K562 (cell line): ENCODE measurements around the gene UBL3. TPM values are rescaled to one million over a fixed set of nuclear protein-coding genes. Genes with fewer than 3 reads are reported as not detected.

Experiments
- CBX5 ChIP-seq: IDR thresholded peaks from 2 replicates; pipeline ENCODE4 v1.6.1; 2014; ENCODE audit warnings: low read depth, borderline replicate concordance
- ERF ChIP-seq: fragments of 450-650 bp; formaldehyde crosslinking; IDR thresholded peaks from 2 replicates; pipeline ENCODE4 v1.4.0; 2020; ENCODE audit warnings: mild to moderate bottlenecking, mixed read lengths
- IRF2 ChIP-seq: sonication (generic); formaldehyde crosslinking; IDR thresholded peaks from 2 replicates; pipeline ENCODE4 v1.8.1; 2022; ENCODE audit warnings: mild to moderate bottlenecking, missing genetic modification reagents
- L3MBTL2 ChIP-seq: fragments of 450-650 bp; IDR thresholded peaks from 2 replicates; pipeline ENCODE4 v1.6.1; 2016; ENCODE audit warnings: mild to moderate bottlenecking, moderate library complexity
- NRF1 ChIP-seq, 2 experiments: fragments of 450-650 bp; IDR thresholded peaks in 1 of 2; conservative IDR thresholded peaks in 1 of 2; 2 replicates each; pipeline ENCODE4 v1.6.1; 2014; ENCODE audit warnings: mild to moderate bottlenecking in 2 of 2
- PCBP1 ChIP-seq: fragments of 200-400 bp; formaldehyde crosslinking; IDR thresholded peaks from 2 replicates; pipeline ENCODE4 v1.6.1; 2018; ENCODE audit warnings: mild to moderate bottlenecking, low read depth, low read length; ENCODE audit not compliant: poor library complexity, severe bottlenecking
- PTRF ChIP-seq: fragments of 450-650 bp; IDR thresholded peaks from 2 replicates; pipeline ENCODE4 v1.6.1; 2016; ENCODE audit warnings: mild to moderate bottlenecking, missing genetic modification characterization, missing compliant biosample characterization
- SMARCB1 ChIP-seq: IDR thresholded peaks from 2 replicates; pipeline ENCODE4 v1.6.1; 2011; ENCODE audit warnings: improper control_type of control experiment, low read depth; ENCODE audit not compliant: insufficient read length
- SREBF2 ChIP-seq: sonication (generic); formaldehyde crosslinking; IDR thresholded peaks from 2 replicates; pipeline ENCODE4 v1.4.0; 2020; ENCODE audit warnings: mild to moderate bottlenecking, missing genetic modification reagents
- ZBTB34 ChIP-seq: fragments of 250-450 bp; sonication (Bioruptor Pico); IDR thresholded peaks from 2 replicates; pipeline ENCODE4 v1.8.0; 2021; ENCODE audit warnings: mild to moderate bottlenecking, moderate library complexity
- ZFP1 ChIP-seq: fragments of 450-650 bp; formaldehyde crosslinking; IDR thresholded peaks from 2 replicates; pipeline ENCODE4 v1.4.0; 2020; ENCODE audit warnings: mild to moderate bottlenecking, mixed read lengths
- ZNF143 ChIP-seq: sonication (generic); formaldehyde crosslinking; IDR thresholded peaks from 2 replicates; pipeline ENCODE4 v1.9.0; 2022; ENCODE audit warnings: mild to moderate bottlenecking, missing genetic modification reagents
- ZNF232 ChIP-seq: sonication (generic); formaldehyde crosslinking; IDR thresholded peaks from 2 replicates; pipeline ENCODE4 v1.8.0; 2022; ENCODE audit warnings: mild to moderate bottlenecking, missing genetic modification reagents
- polyA plus RNA-seq, 8 experiments: library from polyadenylated mRNA; depleted of rRNA in 4 of 8; stranded (reverse) in 5 of 8; unstranded in 3 of 8; fragments of >200 nt; fragmentation: Nextera tagmentation in 2 of 8; fragmentation: Illumina TruSeq in 1 of 8; extraction: Ambion mirVana in 2 of 8; extraction: Trizol in 1 of 8; gene quantifications; 2 replicates each; pipeline versions ENCODE4 v1.2.1 to v1.2.3, GENCODE V29; 2011 to 2014; ENCODE audit warnings: inconsistent platforms in 1 of 8, missing spikeins in 1 of 8
- total RNA-seq, 7 experiments: library from RNA; depleted of rRNA in 6 of 7; stranded (reverse); fragments of >200 nt in 6 of 7; fragmentation: Illumina TruSeq in 2 of 7; extraction: Trizol in 2 of 7; gene quantifications; 2 replicates each; pipeline versions ENCODE4 v1.2.1 to v1.2.3, GENCODE V29; 2011 to 2021; ENCODE audit warnings: low replicate concordance in 1 of 7
- TF ChIP-seq, protein P1 (sequence below): fragments of 250-450 bp; sonication (Bioruptor Pico); IDR thresholded peaks from 2 replicates; pipeline ENCODE4 v1.8.0; 2021; ENCODE audit warnings: moderate library complexity, mild to moderate bottlenecking, inconsistent platforms
- TF ChIP-seq, protein P2 (sequence below), 2 experiments: fragments of 450-650 bp in 1 of 2; sonication (generic) in 1 of 2; formaldehyde crosslinking in 1 of 2; IDR thresholded peaks; 2 replicates each; pipeline versions ENCODE4 v1.7.1 to v1.9.0; 2016 to 2022; ENCODE audit warnings: inconsistent platforms in 1 of 2, mild to moderate bottlenecking in 1 of 2, missing genetic modification reagents in 1 of 2
- TF ChIP-seq, protein P3 (sequence below): sonication (generic); formaldehyde crosslinking; IDR thresholded peaks from 2 replicates; pipeline ENCODE4 v1.9.0; 2022; ENCODE audit warnings: mild to moderate bottlenecking, missing genetic modification reagents
- TF ChIP-seq, protein P4 (sequence below): fragments of 450-650 bp; formaldehyde crosslinking; conservative IDR thresholded peaks from 2 replicates; pipeline ENCODE4 v1.4.0; 2022; ENCODE audit warnings: mild to moderate bottlenecking, missing genetic modification characterization

The UBL3 gene
- total and polyA plus RNA-seq, 9 of the 15 experiments (the other 6 are each of a cell fraction or from before 2014, with no cell fraction given), result 0.64 to 2.4 (median 1.8) TPM

DNA sequence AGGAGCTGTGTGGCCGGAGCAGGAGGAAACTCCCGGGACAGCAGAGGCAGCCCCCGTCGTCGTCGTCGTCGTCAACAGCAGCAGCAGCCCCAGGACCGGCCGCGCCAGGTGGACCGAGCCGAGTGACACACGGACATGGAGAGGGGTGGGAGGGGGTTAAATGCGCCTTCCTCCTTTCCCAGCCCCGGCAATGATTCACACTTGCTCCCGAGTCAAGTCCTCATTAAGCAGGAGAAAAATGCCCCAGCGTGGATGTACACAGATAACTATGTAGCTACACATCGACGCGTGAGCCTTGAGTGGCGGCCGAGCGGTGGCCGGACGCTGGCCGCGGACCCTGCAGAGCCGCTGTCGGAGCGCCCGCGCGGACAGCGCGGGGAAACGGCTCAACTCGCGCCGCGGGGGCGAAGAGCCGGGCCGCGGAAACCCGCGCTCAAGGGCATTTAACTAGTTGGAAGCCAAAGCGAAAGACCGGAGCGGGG lies 645 bp downstream of the UBL3 start (continued):
- TF ChIP-seq ZFP1 (CRISPR knock-in tag) (no peak), ERF (CRISPR knock-in tag) (no peak), ZNF232 (no peak), PCBP1 (no peak), PTRF (tag) (no peak), SREBF2 (CRISPR knock-in tag) (no peak), SMARCB1 (no peak), CBX5 (no peak), IRF2 (CRISPR knock-in tag) (no peak), NRF1 (conservative IDR thresholded peaks at IDR 0.05 in 1 of 2, IDR thresholded peaks at IDR 0.05 in 1 of 2) (0 out of 4 replicates have a peak, but pooled peaks of 1 of the 2 experiments have one; percentile 5), ZNF143 (no peak), L3MBTL2 (peak; percentile 56; the same call in 1 of the 2 replicates), ZBTB34 (no peak)
- TF ChIP-seq, protein P1, sequence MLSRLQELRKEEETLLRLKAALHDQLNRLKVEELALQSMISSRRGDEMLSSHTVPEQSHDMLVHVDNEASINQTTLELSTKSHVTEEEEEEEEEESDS (CRISPR knock-in tag), result no peak
- TF ChIP-seq, protein P2, sequence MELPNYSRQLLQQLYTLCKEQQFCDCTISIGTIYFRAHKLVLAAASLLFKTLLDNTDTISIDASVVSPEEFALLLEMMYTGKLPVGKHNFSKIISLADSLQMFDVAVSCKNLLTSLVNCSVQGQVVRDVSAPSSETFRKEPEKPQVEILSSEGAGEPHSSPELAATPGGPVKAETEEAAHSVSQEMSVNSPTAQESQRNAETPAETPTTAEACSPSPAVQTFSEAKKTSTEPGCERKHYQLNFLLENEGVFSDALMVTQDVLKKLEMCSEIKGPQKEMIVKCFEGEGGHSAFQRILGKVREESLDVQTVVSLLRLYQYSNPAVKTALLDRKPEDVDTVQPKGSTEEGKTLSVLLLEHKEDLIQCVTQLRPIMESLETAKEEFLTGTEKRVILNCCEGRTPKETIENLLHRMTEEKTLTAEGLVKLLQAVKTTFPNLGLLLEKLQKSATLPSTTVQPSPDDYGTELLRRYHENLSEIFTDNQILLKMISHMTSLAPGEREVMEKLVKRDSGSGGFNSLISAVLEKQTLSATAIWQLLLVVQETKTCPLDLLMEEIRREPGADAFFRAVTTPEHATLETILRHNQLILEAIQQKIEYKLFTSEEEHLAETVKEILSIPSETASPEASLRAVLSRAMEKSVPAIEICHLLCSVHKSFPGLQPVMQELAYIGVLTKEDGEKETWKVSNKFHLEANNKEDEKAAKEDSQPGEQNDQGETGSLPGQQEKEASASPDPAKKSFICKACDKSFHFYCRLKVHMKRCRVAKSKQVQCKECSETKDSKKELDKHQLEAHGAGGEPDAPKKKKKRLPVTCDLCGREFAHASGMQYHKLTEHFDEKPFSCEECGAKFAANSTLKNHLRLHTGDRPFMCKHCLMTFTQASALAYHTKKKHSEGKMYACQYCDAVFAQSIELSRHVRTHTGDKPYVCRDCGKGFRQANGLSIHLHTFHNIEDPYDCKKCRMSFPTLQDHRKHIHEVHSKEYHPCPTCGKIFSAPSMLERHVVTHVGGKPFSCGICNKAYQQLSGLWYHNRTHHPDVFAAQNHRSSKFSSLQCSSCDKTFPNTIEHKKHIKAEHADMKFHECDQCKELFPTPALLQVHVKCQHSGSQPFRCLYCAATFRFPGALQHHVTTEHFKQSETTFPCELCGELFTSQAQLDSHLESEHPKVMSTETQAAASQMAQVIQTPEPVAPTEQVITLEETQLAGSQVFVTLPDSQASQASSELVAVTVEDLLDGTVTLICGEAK (IDR thresholded peaks at IDR 0.05), result no peak
- TF ChIP-seq, protein P2 (CRISPR knock-in tag; IDR thresholded peaks at IDR 0.05), result no peak
- TF ChIP-seq, protein P3, sequence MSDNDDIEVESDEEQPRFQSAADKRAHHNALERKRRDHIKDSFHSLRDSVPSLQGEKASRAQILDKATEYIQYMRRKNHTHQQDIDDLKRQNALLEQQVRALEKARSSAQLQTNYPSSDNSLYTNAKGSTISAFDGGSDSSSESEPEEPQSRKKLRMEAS (CRISPR knock-in tag), result no peak
- TF ChIP-seq, protein P4, sequence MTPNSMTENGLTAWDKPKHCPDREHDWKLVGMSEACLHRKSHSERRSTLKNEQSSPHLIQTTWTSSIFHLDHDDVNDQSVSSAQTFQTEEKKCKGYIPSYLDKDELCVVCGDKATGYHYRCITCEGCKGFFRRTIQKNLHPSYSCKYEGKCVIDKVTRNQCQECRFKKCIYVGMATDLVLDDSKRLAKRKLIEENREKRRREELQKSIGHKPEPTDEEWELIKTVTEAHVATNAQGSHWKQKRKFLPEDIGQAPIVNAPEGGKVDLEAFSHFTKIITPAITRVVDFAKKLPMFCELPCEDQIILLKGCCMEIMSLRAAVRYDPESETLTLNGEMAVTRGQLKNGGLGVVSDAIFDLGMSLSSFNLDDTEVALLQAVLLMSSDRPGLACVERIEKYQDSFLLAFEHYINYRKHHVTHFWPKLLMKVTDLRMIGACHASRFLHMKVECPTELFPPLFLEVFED (CRISPR knock-in tag), result no peak
